GM12801 (cell line): ENCODE data around the gene GPR27.

Source experiments
- CTCF ChIP-seq: IDR thresholded peaks from one replicate; pipeline ENCODE4 v1.5.1; 2011; ENCODE audit warnings: control low read depth; ENCODE audit not compliant: insufficient read length; ENCODE audit errors: extremely low read depth

The GPR27 gene

GRCh38 chr3:71786551-71786950, 32.9 kb downstream of the GPR27 start:
- TF ChIP-seq CTCF = no peak

- TF ChIP-seq CTCF = no peak
Measured at GRCh38 chr3:71787851-71788405, 34.3 kb downstream of the GPR27 start.

GRCh38 chr3:71789922-71790321, 36.3 kb downstream of the GPR27 start:
- no peak for TF ChIP-seq CTCF

- no peak for TF ChIP-seq CTCF
Measured at GRCh38 chr3:71791634-71792033, 38.0 kb downstream of the GPR27 start.

- no peak for TF ChIP-seq CTCF
Measured at GRCh38 chr3:71796290-71796689, 42.6 kb downstream of the GPR27 start.

- no peak for TF ChIP-seq CTCF
Measured at GRCh38 chr3:71797455-71797854, 43.8 kb downstream of the GPR27 start.

GRCh38 chr3:71800023-71800422, 46.4 kb downstream of the GPR27 start:
- TF ChIP-seq CTCF = no peak
